Ovary (tissue), 3 donors: Measurements from ENCODE around the gene EPS8L3.

Experiments used
- CTCF ChIP-seq, 3 donors: fragments of 450-650 bp in 2 of 3; fragments of 200-600 bp in 1 of 3; IDR thresholded peaks; one replicate each; pipeline versions ENCODE4 v1.5.1 to v1.8.0; 2016 to 2022; ENCODE audit warnings: antibody characterized with exemption in 3 of 3, mild to moderate bottlenecking in 1 of 3
- EP300 ChIP-seq: sonication (generic); formaldehyde crosslinking; IDR thresholded peaks from one replicate; pipeline ENCODE4 v1.6.1; 2017; ENCODE audit warnings: antibody characterized with exemption
- POLR2A ChIP-seq: fragments of 450-650 bp; IDR thresholded peaks from one replicate; pipeline ENCODE4 v1.6.1; 2017; ENCODE audit warnings: antibody characterized with exemption, mild to moderate bottlenecking, moderate library complexity
- donor health status: DM: no; HTN: no; CAD: no.

GRCh38 chr1:109726007-109726406 lies 37.7 kb downstream of the EPS8L3 start:
- no peak for TF ChIP-seq CTCF (IDR thresholded peaks at IDR 0.05)
- no peak for TF ChIP-seq POLR2A
- TF ChIP-seq EP300 = no peak
